ENCODE measurements around the gene TSKU. TPM values are rescaled to one million over a fixed set of nuclear protein-coding genes. Genes with fewer than 3 reads are reported as not detected.

Gene TSKU
- total and polyA plus RNA-seq, 9 of the 15 experiments (the other 6 are each of a cell fraction or from before 2014, with no cell fraction given), result 0.60 to 11.9 (median 8.4) TPM

DNA sequence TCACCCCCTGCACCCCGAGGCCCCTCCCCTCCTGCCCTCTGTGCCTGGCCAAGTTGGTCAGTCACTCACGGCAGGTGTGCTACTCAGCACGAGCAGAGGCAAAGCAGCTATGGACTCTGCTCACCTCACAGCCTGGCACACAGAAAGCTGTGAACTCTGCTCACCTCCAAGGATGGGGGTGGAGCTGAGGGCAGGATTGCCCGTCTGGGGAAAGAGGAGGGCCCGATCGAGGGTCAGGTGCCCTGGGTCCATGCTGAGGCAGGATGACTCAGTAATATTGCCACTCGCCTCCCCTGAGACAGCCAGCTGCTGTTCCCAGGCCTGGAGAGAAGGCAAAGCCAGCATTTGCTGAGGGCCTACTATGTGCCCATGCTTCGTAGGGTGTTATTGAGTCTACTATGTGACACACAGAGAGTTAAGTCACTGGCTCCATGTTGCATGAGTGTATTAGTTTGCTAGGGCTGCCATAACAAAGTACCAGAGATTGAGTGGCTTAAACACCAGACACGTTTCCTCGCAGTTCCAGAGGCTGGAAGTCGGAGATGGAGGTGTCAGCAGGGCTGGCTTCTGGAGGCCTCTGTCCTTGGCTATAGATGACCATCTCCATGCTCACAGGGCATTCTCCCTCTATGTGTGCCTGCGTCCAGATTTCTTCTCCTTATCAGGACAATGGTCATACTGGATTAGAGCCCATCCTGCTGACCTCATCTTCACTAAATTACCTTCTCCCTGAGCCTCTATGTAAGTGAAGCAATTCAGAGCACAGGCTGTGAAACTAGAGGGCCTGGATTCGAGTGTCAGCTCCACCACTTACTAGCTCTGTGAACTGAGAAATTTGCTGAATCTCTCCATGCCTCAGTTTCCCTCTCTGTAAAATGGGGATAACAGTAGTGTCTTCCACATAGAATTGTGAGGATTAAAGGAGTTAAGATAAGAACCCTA lies 13.2 kb upstream of the TSKU start (continued):
- TF ChIP-seq CEBPG (CRISPR knock-in tag; IDR thresholded peaks at IDR 0.05) (no peak), CEBPG (tag; conservative IDR thresholded peaks at IDR 0.05 in 1 of 2, IDR thresholded peaks at IDR 0.05 in 1 of 2) (peak in 1 of 2 experiments; percentile 23; a peak in 1 of 4 replicates), HDAC2 (IDR thresholded peaks at IDR 0.05) (peak; percentile 48; the same call in 1 of the 2 replicates), CBX8 (IDR thresholded peaks at IDR 0.05; ENCODE audit: borderline replicate concordance, extremely low read depth, low read depth, low read length, poor library complexity, severe bottlenecking) (no peak), ZEB2 (IDR thresholded peaks at IDR 0.05) (no peak)
- TF ChIP-seq, protein P1, sequence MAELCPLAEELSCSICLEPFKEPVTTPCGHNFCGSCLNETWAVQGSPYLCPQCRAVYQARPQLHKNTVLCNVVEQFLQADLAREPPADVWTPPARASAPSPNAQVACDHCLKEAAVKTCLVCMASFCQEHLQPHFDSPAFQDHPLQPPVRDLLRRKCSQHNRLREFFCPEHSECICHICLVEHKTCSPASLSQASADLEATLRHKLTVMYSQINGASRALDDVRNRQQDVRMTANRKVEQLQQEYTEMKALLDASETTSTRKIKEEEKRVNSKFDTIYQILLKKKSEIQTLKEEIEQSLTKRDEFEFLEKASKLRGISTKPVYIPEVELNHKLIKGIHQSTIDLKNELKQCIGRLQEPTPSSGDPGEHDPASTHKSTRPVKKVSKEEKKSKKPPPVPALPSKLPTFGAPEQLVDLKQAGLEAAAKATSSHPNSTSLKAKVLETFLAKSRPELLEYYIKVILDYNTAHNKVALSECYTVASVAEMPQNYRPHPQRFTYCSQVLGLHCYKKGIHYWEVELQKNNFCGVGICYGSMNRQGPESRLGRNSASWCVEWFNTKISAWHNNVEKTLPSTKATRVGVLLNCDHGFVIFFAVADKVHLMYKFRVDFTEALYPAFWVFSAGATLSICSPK (IDR thresholded peaks at IDR 0.05; ENCODE audit: borderline replicate concordance), result no peak
- TF ChIP-seq, protein P2, sequence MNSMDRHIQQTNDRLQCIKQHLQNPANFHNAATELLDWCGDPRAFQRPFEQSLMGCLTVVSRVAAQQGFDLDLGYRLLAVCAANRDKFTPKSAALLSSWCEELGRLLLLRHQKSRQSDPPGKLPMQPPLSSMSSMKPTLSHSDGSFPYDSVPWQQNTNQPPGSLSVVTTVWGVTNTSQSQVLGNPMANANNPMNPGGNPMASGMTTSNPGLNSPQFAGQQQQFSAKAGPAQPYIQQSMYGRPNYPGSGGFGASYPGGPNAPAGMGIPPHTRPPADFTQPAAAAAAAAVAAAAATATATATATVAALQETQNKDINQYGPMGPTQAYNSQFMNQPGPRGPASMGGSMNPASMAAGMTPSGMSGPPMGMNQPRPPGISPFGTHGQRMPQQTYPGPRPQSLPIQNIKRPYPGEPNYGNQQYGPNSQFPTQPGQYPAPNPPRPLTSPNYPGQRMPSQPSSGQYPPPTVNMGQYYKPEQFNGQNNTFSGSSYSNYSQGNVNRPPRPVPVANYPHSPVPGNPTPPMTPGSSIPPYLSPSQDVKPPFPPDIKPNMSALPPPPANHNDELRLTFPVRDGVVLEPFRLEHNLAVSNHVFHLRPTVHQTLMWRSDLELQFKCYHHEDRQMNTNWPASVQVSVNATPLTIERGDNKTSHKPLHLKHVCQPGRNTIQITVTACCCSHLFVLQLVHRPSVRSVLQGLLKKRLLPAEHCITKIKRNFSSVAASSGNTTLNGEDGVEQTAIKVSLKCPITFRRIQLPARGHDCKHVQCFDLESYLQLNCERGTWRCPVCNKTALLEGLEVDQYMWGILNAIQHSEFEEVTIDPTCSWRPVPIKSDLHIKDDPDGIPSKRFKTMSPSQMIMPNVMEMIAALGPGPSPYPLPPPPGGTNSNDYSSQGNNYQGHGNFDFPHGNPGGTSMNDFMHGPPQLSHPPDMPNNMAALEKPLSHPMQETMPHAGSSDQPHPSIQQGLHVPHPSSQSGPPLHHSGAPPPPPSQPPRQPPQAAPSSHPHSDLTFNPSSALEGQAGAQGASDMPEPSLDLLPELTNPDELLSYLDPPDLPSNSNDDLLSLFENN (IDR thresholded peaks at IDR 0.05; ENCODE audit: low read depth in 2 of 2, low read length in 2 of 2), result no peak

Data from K562 (cell line).